Measurements from ENCODE around the gene FERD3L.

The FERD3L gene

DNA sequence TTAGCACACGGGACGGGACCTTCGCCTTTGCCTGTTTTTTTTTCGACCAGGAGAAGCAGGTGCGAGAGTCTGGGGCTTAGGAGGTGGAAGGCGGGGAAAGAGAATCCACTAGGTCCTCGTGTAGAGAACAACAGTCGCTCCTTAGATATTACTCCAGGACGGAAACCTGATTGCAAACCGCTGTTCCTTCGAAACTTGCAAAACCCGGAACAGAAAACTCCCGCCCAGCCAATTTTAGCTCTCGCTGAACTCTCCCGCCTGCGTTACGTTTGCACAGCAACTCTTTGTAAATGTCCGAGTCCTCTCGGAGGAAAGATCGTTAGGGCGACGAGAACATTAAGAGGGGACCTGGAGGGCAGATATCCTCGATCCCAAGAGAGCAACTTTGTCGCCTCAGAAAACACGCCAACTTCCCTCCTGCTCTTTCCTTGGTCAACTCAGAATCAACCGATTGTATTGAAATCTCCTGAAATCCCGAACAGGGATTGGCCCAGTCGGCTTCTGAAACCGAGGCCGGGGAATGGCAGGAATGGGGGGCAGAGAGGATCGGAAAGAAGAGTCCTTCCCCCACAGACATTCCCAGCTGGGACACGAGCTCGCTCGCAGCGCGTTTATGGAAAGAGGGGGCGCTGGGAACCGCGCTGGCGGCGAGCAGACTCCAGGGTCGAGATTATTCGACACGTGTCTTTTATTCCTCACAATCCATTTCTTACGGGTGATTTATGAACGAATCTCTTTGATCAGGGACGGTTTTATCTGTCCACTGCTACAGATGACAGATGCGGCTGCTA lies 37.7 kb downstream of the FERD3L start:
- H3K9me3 ChIP-seq = no peaks in the 10 kb centered on the region
- peak overlapping the region; percentile 31 to 44 for H3K27ac ChIP-seq
- peak overlapping the region; percentile 49 to 50 for H3K4me3 ChIP-seq
- H3K27me3 ChIP-seq = peaks cover 0 to 46% of the 10 kb centered on the region in 2 donors
- no peaks in the 10 kb centered on the region for H3K36me3 ChIP-seq
- intact Hi-C loops (cut with DNase I; ENCODE audit: low total_unique reads) = no loop called here
- TF ChIP-seq, protein P1, sequence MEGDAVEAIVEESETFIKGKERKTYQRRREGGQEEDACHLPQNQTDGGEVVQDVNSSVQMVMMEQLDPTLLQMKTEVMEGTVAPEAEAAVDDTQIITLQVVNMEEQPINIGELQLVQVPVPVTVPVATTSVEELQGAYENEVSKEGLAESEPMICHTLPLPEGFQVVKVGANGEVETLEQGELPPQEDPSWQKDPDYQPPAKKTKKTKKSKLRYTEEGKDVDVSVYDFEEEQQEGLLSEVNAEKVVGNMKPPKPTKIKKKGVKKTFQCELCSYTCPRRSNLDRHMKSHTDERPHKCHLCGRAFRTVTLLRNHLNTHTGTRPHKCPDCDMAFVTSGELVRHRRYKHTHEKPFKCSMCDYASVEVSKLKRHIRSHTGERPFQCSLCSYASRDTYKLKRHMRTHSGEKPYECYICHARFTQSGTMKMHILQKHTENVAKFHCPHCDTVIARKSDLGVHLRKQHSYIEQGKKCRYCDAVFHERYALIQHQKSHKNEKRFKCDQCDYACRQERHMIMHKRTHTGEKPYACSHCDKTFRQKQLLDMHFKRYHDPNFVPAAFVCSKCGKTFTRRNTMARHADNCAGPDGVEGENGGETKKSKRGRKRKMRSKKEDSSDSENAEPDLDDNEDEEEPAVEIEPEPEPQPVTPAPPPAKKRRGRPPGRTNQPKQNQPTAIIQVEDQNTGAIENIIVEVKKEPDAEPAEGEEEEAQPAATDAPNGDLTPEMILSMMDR (IDR thresholded peaks at IDR 0.05) = no peak
- peak in 1 of 2 donors; percentile 66 for DNase-seq
- H3K4me1 ChIP-seq = peaks cover 5 to 26% (median 10%) of the 10 kb centered on the region in 4 donors

DNA sequence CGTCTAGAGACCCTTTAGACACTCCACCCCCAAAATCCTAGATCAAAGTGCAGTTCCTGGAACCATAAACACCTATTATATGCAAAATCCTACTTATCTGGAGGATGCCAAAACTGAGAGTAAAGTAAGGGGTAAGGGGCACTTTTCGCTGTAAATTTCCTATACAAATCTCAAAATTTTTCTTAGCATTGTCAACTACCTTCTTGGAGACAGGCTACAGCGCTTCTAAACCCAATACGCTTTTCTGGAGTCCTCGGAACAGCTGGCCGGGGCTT lies 38.2 kb downstream of the FERD3L start:
- Histone ChIP-seq H3K9me3 (no peaks in the 10 kb centered on the region), H3K4me3 (peak overlapping the region; percentile 49 to 50), H3K27me3 (peaks cover 4 to 40% of the 10 kb centered on the region in 2 donors), H3K36me3 (no peaks in the 10 kb centered on the region), H3K27ac (peak overlapping the region in 1 of 2 donors; percentile 44), H3K4me1 (peaks cover 5 to 26% (median 10%) of the 10 kb centered on the region in 4 donors)
- no peak for DNase-seq
- TF ChIP-seq, protein P1 (IDR thresholded peaks at IDR 0.05) = no peak
- intact Hi-C loops (cut with DNase I; ENCODE audit: low total_unique reads) = no loop called here

DNA sequence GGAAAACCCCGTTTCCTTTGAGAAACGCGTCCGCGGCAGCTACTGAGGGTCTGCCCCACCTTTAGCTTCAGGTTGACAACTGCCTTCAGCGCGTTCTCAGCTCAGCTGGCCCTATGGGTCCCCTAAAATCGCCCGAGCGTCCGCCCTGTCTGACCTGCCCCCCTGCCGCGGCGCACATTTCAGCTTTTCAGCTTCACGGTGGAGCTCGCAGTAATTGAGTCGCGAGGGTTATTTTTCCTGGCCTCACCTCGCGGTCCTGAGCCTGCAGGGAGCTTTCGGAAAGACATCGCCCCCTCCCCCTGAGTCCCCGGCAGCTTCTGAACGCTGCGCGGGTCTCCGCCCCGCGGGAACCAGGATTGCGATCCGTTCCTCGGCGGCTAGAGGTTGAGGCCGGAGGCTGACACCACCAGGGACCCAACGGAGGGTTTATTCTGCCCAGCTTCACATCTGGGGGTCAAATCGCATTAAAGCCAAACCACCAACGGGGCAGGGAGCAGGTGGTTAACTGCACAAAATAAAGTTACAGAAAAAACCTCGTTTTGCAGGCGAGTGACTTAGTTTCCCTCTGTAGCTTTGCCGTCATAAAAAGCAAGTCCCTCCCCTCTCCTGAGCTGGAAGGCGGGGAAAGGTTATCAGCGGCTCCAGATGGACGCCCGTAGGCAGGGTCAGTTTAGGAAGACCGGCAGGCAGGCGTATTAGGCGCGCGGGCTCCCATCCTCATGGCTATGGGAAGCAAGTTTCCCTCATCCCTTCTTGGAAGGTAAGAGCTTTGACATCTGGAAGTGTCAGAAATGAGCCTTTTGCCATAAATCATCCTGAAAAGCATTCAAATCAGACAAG lies 38.8 kb downstream of the FERD3L start:
- no peaks in the 10 kb centered on the region for H3K36me3 ChIP-seq
- peaks cover 5 to 26% (median 10%) of the 10 kb centered on the region in 4 donors for H3K4me1 ChIP-seq
- TF ChIP-seq, protein P1 (IDR thresholded peaks at IDR 0.05) = no peak
- no peaks in the 10 kb centered on the region for H3K9me3 ChIP-seq
- H3K27me3 ChIP-seq = peaks cover 5 to 35% of the 10 kb centered on the region in 2 donors
- no peak for DNase-seq
- H3K27ac ChIP-seq = no peak overlapping the region
- H3K4me3 ChIP-seq = peak overlapping the region; percentile 49 to 50
- intact Hi-C loops (cut with DNase I; ENCODE audit: low total_unique reads) = no loop called here

DNA sequence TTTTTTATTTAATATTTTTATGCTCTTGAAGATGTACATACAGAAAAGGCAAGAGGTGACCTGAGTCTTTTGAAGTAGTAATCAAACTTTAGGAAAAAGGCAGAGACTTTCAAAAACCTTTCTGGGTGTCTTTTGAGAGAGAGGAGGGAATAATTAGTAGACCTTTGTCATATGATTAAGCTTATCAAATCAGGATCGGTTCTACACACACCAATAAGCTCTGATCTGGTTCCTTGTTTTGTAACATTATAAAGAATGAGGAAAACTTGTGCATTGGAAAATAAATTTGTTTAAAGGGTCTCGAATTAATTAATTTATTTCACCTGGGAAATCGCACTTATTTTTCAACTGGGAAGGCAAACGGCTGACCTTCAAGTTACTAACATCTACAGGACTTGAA lies 39.7 kb downstream of the FERD3L start:
- TF ChIP-seq, protein P1 (IDR thresholded peaks at IDR 0.05) = no peak
- H3K9me3 ChIP-seq = no peaks in the 10 kb centered on the region
- no peak overlapping the region for H3K4me3 ChIP-seq
- no peaks in the 10 kb centered on the region for H3K36me3 ChIP-seq
- peaks cover 5 to 26% (median 10%) of the 10 kb centered on the region in 4 donors for H3K4me1 ChIP-seq
- H3K27ac ChIP-seq = no peak overlapping the region
- intact Hi-C loops (cut with DNase I; ENCODE audit: low total_unique reads) = no loop called here
- no peak for DNase-seq
- H3K27me3 ChIP-seq = peaks cover 5 to 28% of the 10 kb centered on the region in 2 donors

DNA sequence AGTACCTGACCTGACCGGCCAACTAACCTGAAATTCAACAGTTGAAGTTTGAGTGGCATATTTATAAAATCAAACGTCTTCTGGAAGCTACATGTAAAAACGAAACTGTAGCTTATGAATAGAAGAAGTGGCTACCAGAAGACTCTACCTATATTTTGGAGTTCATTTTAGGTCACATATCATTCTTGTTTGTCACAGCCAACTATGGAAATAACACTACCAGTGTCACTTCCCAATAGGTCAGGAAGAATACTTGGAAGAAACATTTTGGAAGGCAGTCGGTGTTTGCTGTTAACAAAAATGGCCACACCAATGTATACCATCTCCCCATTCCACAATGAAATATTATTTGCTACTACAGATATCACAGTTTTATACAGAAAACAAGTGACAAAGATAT lies 40.4 kb downstream of the FERD3L start:
- Histone ChIP-seq H3K27me3 (peaks cover 5 to 28% of the 10 kb centered on the region in 2 donors), H3K27ac (no peak overlapping the region), H3K4me1 (peaks cover 5 to 26% (median 10%) of the 10 kb centered on the region in 4 donors), H3K36me3 (no peaks in the 10 kb centered on the region), H3K4me3 (no peak overlapping the region), H3K9me3 (no peaks in the 10 kb centered on the region)
- no peak for DNase-seq
- TF ChIP-seq, protein P1 (IDR thresholded peaks at IDR 0.05) = no peak
- intact Hi-C loops (cut with DNase I; ENCODE audit: low total_unique reads) = no loop called here
